H9 (cell line): ENCODE measurements around the gene CELA2B. TPM values are rescaled to one million over a fixed set of nuclear protein-coding genes. Genes with fewer than 3 reads are reported as not detected.
"Not testable (repeated sequence)": the region's sequence is repeated elsewhere in the genome, so short reads cannot be mapped to it uniquely, and the experiment has no call there.

Experiments
- DNase-seq: peaks from one replicate; pipeline ENCODE4 v3.0.0-alpha.2; 2017
- H2AFZ ChIP-seq: one replicate; pipeline ENCODE4 v1.6.1; 2013; ENCODE audit warnings: mild to moderate bottlenecking, low read length, control low read depth, moderate library complexity
- H2AK5ac ChIP-seq: 2 replicates; pipeline ENCODE4 v1.6.1; 2013; ENCODE audit warnings: low read length, control low read depth, mixed read lengths; ENCODE audit not compliant: insufficient read length
- H2BK120ac ChIP-seq: one replicate; pipeline ENCODE4 v1.6.1; 2013; ENCODE audit warnings: low read depth, mild to moderate bottlenecking, low read length, control low read depth, inconsistent platforms; ENCODE audit not compliant: poor library complexity, severe bottlenecking
- H2BK12ac ChIP-seq: 2 replicates; pipeline ENCODE4 v1.6.1; 2013; ENCODE audit warnings: low read length, control low read depth, mixed read lengths, low read depth; ENCODE audit not compliant: insufficient read length
- H2BK15ac ChIP-seq: 2 replicates; pipeline ENCODE4 v1.6.1; 2013; ENCODE audit warnings: low read depth, low read length, control low read depth
- H2BK20ac ChIP-seq: one replicate; pipeline ENCODE4 v1.6.1; 2013; ENCODE audit warnings: low read depth, mild to moderate bottlenecking, low read length, control low read depth, inconsistent platforms; ENCODE audit not compliant: poor library complexity, severe bottlenecking
- H2BK5ac ChIP-seq: 2 replicates; pipeline ENCODE4 v1.6.1; 2013; ENCODE audit warnings: low read length, control low read depth, mixed read lengths; ENCODE audit not compliant: insufficient read length
- H3K14ac ChIP-seq: 2 replicates; pipeline ENCODE4 v1.6.1; 2013; ENCODE audit warnings: low read length, control low read depth; ENCODE audit not compliant: insufficient read depth
- H3K18ac ChIP-seq: 2 replicates; pipeline ENCODE4 v1.6.1; 2013; ENCODE audit warnings: low read depth, mild to moderate bottlenecking, mixed read lengths, low read length, control low read depth; ENCODE audit not compliant: insufficient read length
- H3K23ac ChIP-seq: 2 replicates; pipeline ENCODE4 v1.6.1; 2013; ENCODE audit warnings: low read length, control low read depth, mixed read lengths, low read depth; ENCODE audit not compliant: insufficient read length
- H3K23me2 ChIP-seq: 2 replicates; pipeline ENCODE4 v1.6.1; 2013; ENCODE audit warnings: low read depth, mild to moderate bottlenecking, mixed read lengths, low read length, control low read depth; ENCODE audit not compliant: insufficient read length, poor library complexity, severe bottlenecking
- H3K27ac ChIP-seq: 2 replicates; pipeline ENCODE4 v1.5.1; 2013; ENCODE audit warnings: low read length, control low read depth, mixed read lengths, low read depth; ENCODE audit not compliant: insufficient read length
- H3K27me3 ChIP-seq: 2 replicates; pipeline ENCODE4 v1.6.1; 2013; ENCODE audit warnings: low read length, control low read depth, inconsistent platforms; ENCODE audit not compliant: insufficient read depth
- H3K4ac ChIP-seq: 2 replicates; pipeline ENCODE4 v1.6.1; 2013; ENCODE audit warnings: low read depth, mild to moderate bottlenecking, control low read depth, inconsistent platforms, low read length, moderate library complexity
- H3K4me1 ChIP-seq: 2 replicates; pipeline ENCODE4 v1.6.1; 2013; ENCODE audit warnings: low read length, control low read depth, inconsistent platforms; ENCODE audit not compliant: insufficient read depth
- H3K4me2 ChIP-seq: 2 replicates; pipeline ENCODE4 v1.6.1; 2013; ENCODE audit warnings: low read length, control low read depth, mixed read lengths; ENCODE audit not compliant: insufficient read length, insufficient read depth
- H3K56ac ChIP-seq: 2 replicates; pipeline ENCODE4 v1.6.1; 2013; ENCODE audit warnings: low read depth, mild to moderate bottlenecking, mixed read lengths, low read length, control low read depth; ENCODE audit not compliant: insufficient read length
- H3K79me1 ChIP-seq: 2 replicates; pipeline ENCODE4 v1.6.1; 2013; ENCODE audit warnings: low read depth, mild to moderate bottlenecking, moderate library complexity, low read length, control low read depth, inconsistent platforms; ENCODE audit not compliant: insufficient read depth, poor library complexity, severe bottlenecking
- H3K79me2 ChIP-seq: 2 replicates; pipeline ENCODE4 v1.6.1; 2013; ENCODE audit warnings: low read length, control low read depth, inconsistent platforms; ENCODE audit not compliant: insufficient read depth
- H3K9ac ChIP-seq: 2 replicates; pipeline ENCODE4 v1.6.1; 2013; ENCODE audit warnings: low read length, control low read depth, mixed read lengths; ENCODE audit not compliant: insufficient read length; ENCODE audit errors: extremely low read depth
- H3K9me3 ChIP-seq: one replicate; pipeline ENCODE4 v1.6.1; 2013; ENCODE audit warnings: low read depth, low read length, inconsistent platforms; ENCODE audit not compliant: control insufficient read depth
- H3T11ph ChIP-seq: one replicate; pipeline ENCODE4 v1.6.1; 2013; ENCODE audit warnings: mild to moderate bottlenecking, low read length, control low read depth, inconsistent platforms
- H4K20me1 ChIP-seq: one replicate; pipeline ENCODE4 v1.6.1; 2013; ENCODE audit not compliant: control insufficient read depth, insufficient read length, insufficient read depth
- H4K5ac ChIP-seq: 2 replicates; pipeline ENCODE4 v1.6.1; 2013; ENCODE audit warnings: low read depth, mild to moderate bottlenecking, mixed read lengths, low read length, control low read depth; ENCODE audit not compliant: insufficient read length
- H4K8ac ChIP-seq: replicated peaks from 2 replicates; pipeline ENCODE4 v1.6.1; 2013; ENCODE audit warnings: low read length, control low read depth, mixed read lengths, low read depth; ENCODE audit not compliant: insufficient read length
- H4K91ac ChIP-seq: 2 replicates; pipeline ENCODE4 v1.6.1; 2013; ENCODE audit warnings: low read depth, mild to moderate bottlenecking, moderate library complexity, mixed read lengths, low read length, control low read depth; ENCODE audit not compliant: insufficient read length
- H3K27ac Mint-ChIP-seq, 3 experiments: 2 replicates in 2 of 3; 3 replicates in 1 of 3; pipeline ENCODE4 v1.8.0; 2020 to 2021; ENCODE audit warnings: mixed read lengths in 3 of 3, mild to moderate bottlenecking in 1 of 3, moderate library complexity in 1 of 3
- H3K27me3 Mint-ChIP-seq: 2 replicates; pipeline ENCODE4 v1.8.0; 2021; ENCODE audit warnings: low read depth, mild to moderate bottlenecking, moderate library complexity, mixed read lengths
- H3K36me3 Mint-ChIP-seq, 3 experiments: 2 replicates in 2 of 3; 3 replicates in 1 of 3; pipeline ENCODE4 v1.8.0; 2020 to 2021; ENCODE audit warnings: low read depth in 3 of 3, mixed read lengths in 3 of 3; ENCODE audit not compliant: insufficient read depth in 1 of 3
- H3K4me1 Mint-ChIP-seq, 2 experiments: 2 replicates each; pipeline ENCODE4 v1.8.0; 2020; ENCODE audit warnings: mixed read lengths in 2 of 2
- H3K4me3 Mint-ChIP-seq, 2 experiments: 2 replicates in 1 of 2; 3 replicates in 1 of 2; pipeline ENCODE4 v1.8.0; 2020 to 2021; ENCODE audit warnings: mild to moderate bottlenecking in 2 of 2, mixed read lengths in 2 of 2, moderate library complexity in 1 of 2
- H3K9me3 Mint-ChIP-seq, 2 experiments: 2 replicates in 1 of 2; 3 replicates in 1 of 2; pipeline ENCODE4 v1.8.0; 2020; ENCODE audit warnings: mild to moderate bottlenecking in 2 of 2, mixed read lengths in 2 of 2, moderate library complexity in 1 of 2
- WGBS: extraction: QIAGEN DNeasy Blood & Tissue Kit; methylation state at CpG from one replicate; pipeline ENCODE4 v1.1.7; 2013; ENCODE audit warnings: missing lambda C conversion rate, low lambda C conversion rate, mixed read lengths; ENCODE audit not compliant: insufficient read length; ENCODE audit errors: extremely low coverage; 5-methylcytosine and 5-hydroxymethylcytosine counted together
- total RNA-seq: library from RNA; stranded (reverse); gene quantifications from 2 replicates; pipeline ENCODE4 v1.2.1, GENCODE V29; 2021
- TF ChIP-seq, protein P1 (sequence below): fragments of 200-600 bp; sonication (generic); conservative IDR thresholded peaks from 3 replicates; pipeline ENCODE4 v1.8.0; 2021; ENCODE audit warnings: antibody characterized with exemption, mild to moderate bottlenecking

The CELA2B gene
- total RNA-seq, 1 experiment from 2014 or later: not detected

- no peak overlapping the region for H2BK20ac ChIP-seq
- H3K9me3 ChIP-seq: no peaks in the 10 kb centered on the region
- no peaks in the 10 kb centered on the region for H3K79me2 ChIP-seq
- Mint-ChIP-seq H3K4me1 (peaks cover 4 to 10% of the 10 kb centered on the region in 2 experiments; a peak in 3 of 4 replicates), H3K27me3 (peaks cover 7% of the 10 kb centered on the region), H3K9me3 (no peaks in the 10 kb centered on the region), H3K4me3 (no peak overlapping the region), H3K36me3 (no peaks in the 10 kb centered on the region), H3K27ac (no peak overlapping the region)
- no peaks in the 10 kb centered on the region for H3K27me3 ChIP-seq
- no peak overlapping the region for H3K23ac ChIP-seq
- H3K9ac ChIP-seq: no peak overlapping the region
- H3K4me2 ChIP-seq: no peak overlapping the region
- TF ChIP-seq, protein P1, sequence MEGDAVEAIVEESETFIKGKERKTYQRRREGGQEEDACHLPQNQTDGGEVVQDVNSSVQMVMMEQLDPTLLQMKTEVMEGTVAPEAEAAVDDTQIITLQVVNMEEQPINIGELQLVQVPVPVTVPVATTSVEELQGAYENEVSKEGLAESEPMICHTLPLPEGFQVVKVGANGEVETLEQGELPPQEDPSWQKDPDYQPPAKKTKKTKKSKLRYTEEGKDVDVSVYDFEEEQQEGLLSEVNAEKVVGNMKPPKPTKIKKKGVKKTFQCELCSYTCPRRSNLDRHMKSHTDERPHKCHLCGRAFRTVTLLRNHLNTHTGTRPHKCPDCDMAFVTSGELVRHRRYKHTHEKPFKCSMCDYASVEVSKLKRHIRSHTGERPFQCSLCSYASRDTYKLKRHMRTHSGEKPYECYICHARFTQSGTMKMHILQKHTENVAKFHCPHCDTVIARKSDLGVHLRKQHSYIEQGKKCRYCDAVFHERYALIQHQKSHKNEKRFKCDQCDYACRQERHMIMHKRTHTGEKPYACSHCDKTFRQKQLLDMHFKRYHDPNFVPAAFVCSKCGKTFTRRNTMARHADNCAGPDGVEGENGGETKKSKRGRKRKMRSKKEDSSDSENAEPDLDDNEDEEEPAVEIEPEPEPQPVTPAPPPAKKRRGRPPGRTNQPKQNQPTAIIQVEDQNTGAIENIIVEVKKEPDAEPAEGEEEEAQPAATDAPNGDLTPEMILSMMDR: no peak
- H3K27ac ChIP-seq: no peak overlapping the region
- H3K4ac ChIP-seq: no peak overlapping the region
- no CpG with 5 or more reads among the region's 7 CpGs for WGBS
- no peak overlapping the region for H3K56ac ChIP-seq
- H4K91ac ChIP-seq: no peak overlapping the region
- H2BK12ac ChIP-seq: no peak overlapping the region
- no peak overlapping the region for H4K5ac ChIP-seq
- H3K4me1 ChIP-seq: no peaks in the 10 kb centered on the region
- no peak for DNase-seq
- H2AK5ac ChIP-seq: no peak overlapping the region
- no peaks in the 10 kb centered on the region for H3K79me1 ChIP-seq
- no peak overlapping the region for H2BK5ac ChIP-seq
- H3T11ph ChIP-seq: no peak overlapping the region
- H3K14ac ChIP-seq: no peak overlapping the region
- no peak overlapping the region for H3K18ac ChIP-seq
- no peaks in the 10 kb centered on the region for H4K20me1 ChIP-seq
- H4K8ac ChIP-seq: no peak overlapping the region
- H2AFZ ChIP-seq: no peak overlapping the region
- no peak overlapping the region for H2BK120ac ChIP-seq
- no peak overlapping the region for H2BK15ac ChIP-seq
- H3K23me2 ChIP-seq: no peaks in the 10 kb centered on the region
These were observed 10.2 kb upstream of the CELA2B start for GRCh38 chr1:15465674-15466073.

DNA sequence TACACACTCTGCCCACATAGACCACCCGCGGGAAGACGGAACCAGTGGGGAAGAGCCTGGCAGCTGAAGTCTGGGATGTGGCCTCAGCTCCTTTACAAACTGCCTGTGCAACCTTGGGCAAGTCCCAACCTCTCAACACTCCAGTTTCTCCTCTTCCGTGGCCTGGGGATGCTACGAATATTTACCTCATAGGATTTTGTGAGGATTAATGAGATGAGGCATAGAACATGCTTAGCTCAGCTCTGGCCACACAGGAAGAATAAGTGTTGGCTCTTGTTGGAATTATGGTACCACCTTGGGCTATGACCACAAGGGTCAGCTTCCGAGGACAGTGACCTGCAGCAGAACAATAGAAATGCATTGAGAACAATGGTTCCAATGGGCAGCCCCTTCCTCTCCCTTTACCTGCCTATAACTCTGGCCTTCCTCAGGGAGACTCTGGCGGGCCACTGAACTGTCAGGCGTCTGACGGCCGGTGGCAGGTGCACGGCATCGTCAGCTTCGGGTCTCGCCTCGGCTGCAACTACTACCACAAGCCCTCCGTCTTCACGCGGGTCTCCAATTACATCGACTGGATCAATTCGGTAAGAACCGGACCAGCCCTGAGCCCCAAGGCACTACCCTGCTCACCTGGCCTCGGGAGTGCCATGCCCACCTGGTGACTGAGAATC lies 8.8 kb upstream of the CELA2B start:
- H3K4me3 Mint-ChIP-seq, H4K91ac ChIP-seq, H4K5ac ChIP-seq, H3K9me3 Mint-ChIP-seq, H3K23ac ChIP-seq, H2BK12ac ChIP-seq, H3K27ac ChIP-seq, H3K23me2 ChIP-seq, H2BK5ac ChIP-seq, H3K27me3 Mint-ChIP-seq, H3K79me1 ChIP-seq, H3K36me3 Mint-ChIP-seq, DNase-seq, H4K20me1 ChIP-seq, H3K9ac ChIP-seq, H2BK20ac ChIP-seq, H3K27me3 ChIP-seq, H3K18ac ChIP-seq, H3K4ac ChIP-seq, H2AK5ac ChIP-seq, H3T11ph ChIP-seq, H3K4me1 ChIP-seq, H4K8ac ChIP-seq, H2AFZ ChIP-seq, H3K79me2 ChIP-seq, H3K56ac ChIP-seq, H2BK120ac ChIP-seq, H2BK15ac ChIP-seq, H3K27ac Mint-ChIP-seq, H3K14ac ChIP-seq, H3K4me2 ChIP-seq, H3K9me3 ChIP-seq: not testable (repeated sequence)
- H3K4me1 Mint-ChIP-seq: peaks cover 4 to 10% of the 10 kb centered on the region in 2 experiments; a peak in 3 of 4 replicates
- WGBS: no CpG with 5 or more reads among the region's 22 CpGs
